K562 (cell line): Measurements from ENCODE around the gene PTCRA. TPM values are rescaled to one million over a fixed set of nuclear protein-coding genes. Genes with fewer than 3 reads are reported as not detected.
A peak's percentile ranks its signal among the peaks of the same experiment; 100 is the strongest.

ENCODE experiments used
- ATAC-seq: fragments of 200-7000 bp; cut with Tn5 transposase; 3 replicates; pipeline ENCODE4 v1.9.1; 2020; ENCODE audit warnings: moderate library complexity
- BruUV-seq: library from RNA; stranded (reverse); fragments of 400-500 nt; replicated peaks from 2 replicates; lab custom pipeline; 2021; lab: Mats Ljungman, UMichigan
- CTCF ChIA-PET: fragments of 300-600 bp; formaldehyde crosslinking; extraction: SDS; loops from one replicate; lab custom pipeline; 2021; ENCODE audit warnings: low intra/inter-chr PET ratio; lab: Yijun Ruan, JAX
- POLR2A ChIA-PET: fragments of 300-600, 350-650 bp; sonication (Branson Sonifier 250); formaldehyde crosslinking; extraction: SDS; loops from one replicate; lab custom pipeline; 2021; ENCODE audit warnings: antibody characterized with exemption, inconsistent platforms; lab: Yijun Ruan, JAX
- DNase-seq, 4 experiments: peaks; one replicate each; pipeline versions ENCODE4 v3.0.0 to v3.0.0-alpha.2; 2011 to 2018; ENCODE audit warnings: low spot score in 3 of 4, mixed read lengths in 3 of 4; ENCODE audit errors: extremely low read depth in 1 of 4
- FAIRE-seq: peaks from 2 replicates; lab custom pipeline; 2011; peaks lifted over from hg19 to GRCh38; lab: Jason Lieb, UNC
- H2AFZ ChIP-seq: 2 replicates; pipeline ENCODE4 v1.6.0; 2011; ENCODE audit warnings: low read depth, low read length, control low read depth, inconsistent platforms
- H3K27ac ChIP-seq: fragments of 200-600 bp; 3 replicates; pipeline ENCODE4 v1.8.0; 2011; ENCODE audit warnings: low read depth, mild to moderate bottlenecking, control low read depth, inconsistent platforms, low read length, moderate library complexity, mixed read lengths; ENCODE audit errors: extremely low read depth
- H3K27me3 ChIP-seq, 2 experiments: fragments of 300-600 bp in 1 of 2; 2 replicates in 1 of 2; 3 replicates in 1 of 2; pipeline versions ENCODE4 v1.6.0 to v1.8.0; 2011; ENCODE audit warnings: inconsistent platforms in 2 of 2, low read length in 2 of 2, mild to moderate bottlenecking in 1 of 2, mixed read lengths in 1 of 2, moderate library complexity in 1 of 2; ENCODE audit not compliant: control insufficient read depth in 2 of 2, insufficient read depth in 2 of 2
- H3K36me3 ChIP-seq: fragments of 300-600 bp; 3 replicates; pipeline ENCODE4 v1.8.0; 2011; ENCODE audit warnings: mild to moderate bottlenecking, low read length, inconsistent platforms; ENCODE audit not compliant: control insufficient read depth, insufficient read depth
- H3K4me1 ChIP-seq, 2 experiments: fragments of 200-600 bp in 1 of 2; replicated peaks in 1 of 2; 2 replicates in 1 of 2; 3 replicates in 1 of 2; pipeline versions ENCODE4 v1.5.1 to v1.8.0; 2011; ENCODE audit warnings: inconsistent platforms in 2 of 2, low read length in 2 of 2, mild to moderate bottlenecking in 1 of 2, mixed read lengths in 1 of 2, moderate library complexity in 1 of 2; ENCODE audit not compliant: control insufficient read depth in 2 of 2, insufficient read depth in 2 of 2
- H3K4me2 ChIP-seq: 2 replicates; pipeline ENCODE4 v1.6.1; 2011; ENCODE audit warnings: low read length, control low read depth, inconsistent platforms, mixed read lengths; ENCODE audit not compliant: insufficient read depth
- H3K4me3 ChIP-seq: fragments of 200-600 bp; sonication (generic), shearing (Covaris generic); 2 replicates; pipeline ENCODE4 v1.5.1; 2016; ENCODE audit warnings: control low read depth, inconsistent platforms
- H3K79me2 ChIP-seq: fragments of 200-600 bp; 3 replicates; pipeline ENCODE4 v1.8.0; 2011; ENCODE audit warnings: low read length, inconsistent platforms; ENCODE audit not compliant: control insufficient read depth, insufficient read depth
- H3K9ac ChIP-seq, 2 experiments: 2 replicates each; pipeline versions ENCODE4 v1.6.0 to v1.6.1; 2011; ENCODE audit warnings: low read depth in 2 of 2, low read length in 2 of 2, control low read depth in 1 of 2, inconsistent platforms in 1 of 2, mild to moderate bottlenecking in 1 of 2, mixed read lengths in 1 of 2; ENCODE audit not compliant: insufficient read depth in 1 of 2
- H3K9me1 ChIP-seq: one replicate; pipeline ENCODE4 v1.6.0; 2011; ENCODE audit warnings: inconsistent platforms, mild to moderate bottlenecking, low read length, moderate library complexity; ENCODE audit not compliant: control insufficient read depth, insufficient read depth
- H3K9me3 ChIP-seq: replicated peaks from 2 replicates; pipeline ENCODE4 v1.5.1; 2011; ENCODE audit warnings: low read depth, low read length, inconsistent platforms; ENCODE audit not compliant: control insufficient read depth, insufficient read depth
- H4K20me1 ChIP-seq: replicated peaks from 2 replicates; pipeline ENCODE4 v1.6.1; 2011; ENCODE audit warnings: low read length, inconsistent platforms, mixed read lengths; ENCODE audit not compliant: control insufficient read depth, insufficient read depth
- BRCA1 ChIP-seq, 2 experiments: fragments of 450-650 bp in 1 of 2; sonication (generic) in 1 of 2; formaldehyde crosslinking in 1 of 2; IDR thresholded peaks; 2 replicates each; pipeline versions ENCODE4 v1.5.0 to v1.6.1; 2017 to 2020; ENCODE audit warnings: mild to moderate bottlenecking in 1 of 2, missing genetic modification reagents in 1 of 2
- TCF7L2 ChIP-seq: fragments of 150-350 bp; IDR thresholded peaks from 2 replicates; pipeline ENCODE4 v1.6.1; 2016; ENCODE audit warnings: low read depth, mild to moderate bottlenecking, low read length, moderate library complexity
- ZKSCAN1 ChIP-seq: fragments of 150-350 bp; IDR thresholded peaks from 2 replicates; pipeline ENCODE4 v1.6.1; 2016; ENCODE audit warnings: low read depth, low read length
- ZNF175 ChIP-seq: fragments of 200-800 bp; sonication (Bioruptor generic); IDR thresholded peaks from 2 replicates; pipeline ENCODE4 v1.6.1; 2016; ENCODE audit warnings: low read depth, mild to moderate bottlenecking, missing genetic modification characterization, missing compliant biosample characterization
- ZNF3 ChIP-seq: fragments of 250-450 bp; sonication (Bioruptor Pico); IDR thresholded peaks from 2 replicates; pipeline ENCODE4 v1.5.0; 2021; ENCODE audit warnings: mild to moderate bottlenecking, moderate library complexity
- ZNF316 ChIP-seq: fragments of 450-650 bp; IDR thresholded peaks from 2 replicates; pipeline ENCODE4 v1.6.1; 2016
- ZNF583 ChIP-seq: fragments of 250-450 bp; sonication (Bioruptor Pico); IDR thresholded peaks from 2 replicates; pipeline ENCODE4 v1.4.0; 2020
- WGBS: fragments of 100-300 bp; shearing (Covaris generic); methylation state at CpG from one replicate; pipeline ENCODE4 v1.1.6; 2016; ENCODE audit warnings: low coverage, mixed read lengths; ENCODE audit not compliant: insufficient coverage; ENCODE audit errors: missing lambda C conversion rate; 5-methylcytosine and 5-hydroxymethylcytosine counted together
- in situ Hi-C: fragments of 300-500 bp; cut with MboI; formaldehyde crosslinking; loops from 4 replicates; pipeline ENCODE4 v1.15.0; 2018; ENCODE audit warnings: inconsistent platforms, mixed read lengths
- intact Hi-C: fragments of 100-400 bp; cut with micrococcal nuclease; formaldehyde crosslinking; loops from 2 replicates; pipeline ENCODE4 v1.14.2; 2022
- polyA plus RNA-seq, 8 experiments: library from polyadenylated mRNA; depleted of rRNA in 4 of 8; stranded (reverse) in 5 of 8; unstranded in 3 of 8; fragments of >200 nt; fragmentation: Nextera tagmentation in 2 of 8; fragmentation: Illumina TruSeq in 1 of 8; extraction: Ambion mirVana in 2 of 8; extraction: Trizol in 1 of 8; gene quantifications; 2 replicates each; pipeline versions ENCODE4 v1.2.1 to v1.2.3, GENCODE V29; 2011 to 2014; ENCODE audit warnings: inconsistent platforms in 1 of 8, missing spikeins in 1 of 8
- total RNA-seq, 7 experiments: library from RNA; depleted of rRNA in 6 of 7; stranded (reverse); fragments of >200 nt in 6 of 7; fragmentation: Illumina TruSeq in 2 of 7; extraction: Trizol in 2 of 7; gene quantifications; 2 replicates each; pipeline versions ENCODE4 v1.2.1 to v1.2.3, GENCODE V29; 2011 to 2021; ENCODE audit warnings: low replicate concordance in 1 of 7
- TF ChIP-seq, protein P1 (sequence below), 2 experiments: IDR thresholded peaks; 2 replicates each; pipeline ENCODE4 v1.6.1; 2012; ENCODE audit warnings: improper control_type of control experiment in 2 of 2, low read depth in 2 of 2, low read length in 2 of 2, borderline replicate concordance in 1 of 2
- TF ChIP-seq, protein P2 (sequence below): fragments of 250-450 bp; sonication (Bioruptor Pico); IDR thresholded peaks from 2 replicates; pipeline ENCODE4 v1.9.0; 2021; ENCODE audit warnings: mild to moderate bottlenecking, inconsistent platforms
- TF ChIP-seq, protein P3 (sequence below): fragments of 450-650 bp; IDR thresholded peaks from 2 replicates; pipeline ENCODE4 v1.6.1; 2016; ENCODE audit warnings: low read depth, mild to moderate bottlenecking, moderate library complexity

PTCRA gene
- total and polyA plus RNA-seq, 9 of the 15 experiments (the other 6 are each of a cell fraction or from before 2014, with no cell fraction given), result 0.21 TPM; not detected in 8

DNA sequence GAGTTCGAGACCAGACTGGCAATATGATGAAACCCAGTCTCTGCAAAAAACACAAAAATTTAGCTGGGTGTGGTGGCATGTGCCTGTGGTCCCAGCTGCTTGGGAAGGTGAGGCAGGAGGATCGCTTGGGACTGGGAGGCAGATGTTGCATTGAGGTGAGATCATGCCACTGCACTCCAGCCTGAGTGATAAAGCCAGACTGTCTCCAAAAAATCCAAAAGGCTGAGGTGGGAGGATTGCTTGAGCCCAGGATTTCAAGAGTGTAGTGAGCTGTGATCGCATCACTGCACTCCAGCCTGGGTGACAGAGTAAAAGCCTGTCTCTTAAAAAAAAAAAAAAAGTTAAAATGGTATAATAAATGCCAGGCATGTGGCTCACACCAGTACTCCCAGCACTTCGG is 1.3 kb upstream of the PTCRA start:
- 17% methylated on average over 4 of the region's 4 CpGs for WGBS
- Histone ChIP-seq H3K4me1 (peaks cover 0 to 9% of the 10 kb centered on the region in 2 experiments; a peak in 2 of 5 replicates), H3K27me3 (no peaks in the 10 kb centered on the region), H3K27ac (no peak overlapping the region), H3K4me2 (no peak overlapping the region), H2AFZ (no peak overlapping the region), H3K9ac (no peak overlapping the region), H3K4me3 (no peak overlapping the region), H3K36me3 (no peaks in the 10 kb centered on the region), H3K9me1 (no peaks in the 10 kb centered on the region), H3K79me2 (no peaks in the 10 kb centered on the region), H4K20me1 (no peaks in the 10 kb centered on the region), H3K9me3 (no peaks in the 10 kb centered on the region)
- intact Hi-C loops (no loop called here), in situ Hi-C loops (no loop called here)
- POLR2A ChIA-PET, result interaction anchor here (0.6 to 2.4 kb wide), 12 partner anchors 8 to 1066 kb away, joined by 3 to 6 read pairs (median 3); partner anchors contain the start of gene RPL7L1
- DNase-seq (no peak), FAIRE-seq (no peak), ATAC-seq (peak; percentile 50)
- CTCF ChIA-PET, result no interaction called here
- BruUV-seq, result no TSS peak
- TF ChIP-seq TCF7L2 (no peak), ZNF583 (CRISPR knock-in tag) (no peak), BRCA1 (IDR thresholded peaks at IDR 0.05) (no peak), BRCA1 (CRISPR knock-in tag; IDR thresholded peaks at IDR 0.05) (no peak), ZKSCAN1 (no peak), ZNF316 (no peak), ZNF3 (CRISPR knock-in tag) (no peak), ZNF175 (CRISPR knock-in tag) (no peak)
- TF ChIP-seq, protein P1, sequence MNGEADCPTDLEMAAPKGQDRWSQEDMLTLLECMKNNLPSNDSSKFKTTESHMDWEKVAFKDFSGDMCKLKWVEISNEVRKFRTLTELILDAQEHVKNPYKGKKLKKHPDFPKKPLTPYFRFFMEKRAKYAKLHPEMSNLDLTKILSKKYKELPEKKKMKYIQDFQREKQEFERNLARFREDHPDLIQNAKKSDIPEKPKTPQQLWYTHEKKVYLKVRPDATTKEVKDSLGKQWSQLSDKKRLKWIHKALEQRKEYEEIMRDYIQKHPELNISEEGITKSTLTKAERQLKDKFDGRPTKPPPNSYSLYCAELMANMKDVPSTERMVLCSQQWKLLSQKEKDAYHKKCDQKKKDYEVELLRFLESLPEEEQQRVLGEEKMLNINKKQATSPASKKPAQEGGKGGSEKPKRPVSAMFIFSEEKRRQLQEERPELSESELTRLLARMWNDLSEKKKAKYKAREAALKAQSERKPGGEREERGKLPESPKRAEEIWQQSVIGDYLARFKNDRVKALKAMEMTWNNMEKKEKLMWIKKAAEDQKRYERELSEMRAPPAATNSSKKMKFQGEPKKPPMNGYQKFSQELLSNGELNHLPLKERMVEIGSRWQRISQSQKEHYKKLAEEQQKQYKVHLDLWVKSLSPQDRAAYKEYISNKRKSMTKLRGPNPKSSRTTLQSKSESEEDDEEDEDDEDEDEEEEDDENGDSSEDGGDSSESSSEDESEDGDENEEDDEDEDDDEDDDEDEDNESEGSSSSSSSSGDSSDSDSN (IDR thresholded peaks at IDR 0.05; ENCODE audit: borderline replicate concordance in 1 of 2, low read depth in 2 of 2, low read length in 2 of 2), result no peak
- TF ChIP-seq, protein P2, sequence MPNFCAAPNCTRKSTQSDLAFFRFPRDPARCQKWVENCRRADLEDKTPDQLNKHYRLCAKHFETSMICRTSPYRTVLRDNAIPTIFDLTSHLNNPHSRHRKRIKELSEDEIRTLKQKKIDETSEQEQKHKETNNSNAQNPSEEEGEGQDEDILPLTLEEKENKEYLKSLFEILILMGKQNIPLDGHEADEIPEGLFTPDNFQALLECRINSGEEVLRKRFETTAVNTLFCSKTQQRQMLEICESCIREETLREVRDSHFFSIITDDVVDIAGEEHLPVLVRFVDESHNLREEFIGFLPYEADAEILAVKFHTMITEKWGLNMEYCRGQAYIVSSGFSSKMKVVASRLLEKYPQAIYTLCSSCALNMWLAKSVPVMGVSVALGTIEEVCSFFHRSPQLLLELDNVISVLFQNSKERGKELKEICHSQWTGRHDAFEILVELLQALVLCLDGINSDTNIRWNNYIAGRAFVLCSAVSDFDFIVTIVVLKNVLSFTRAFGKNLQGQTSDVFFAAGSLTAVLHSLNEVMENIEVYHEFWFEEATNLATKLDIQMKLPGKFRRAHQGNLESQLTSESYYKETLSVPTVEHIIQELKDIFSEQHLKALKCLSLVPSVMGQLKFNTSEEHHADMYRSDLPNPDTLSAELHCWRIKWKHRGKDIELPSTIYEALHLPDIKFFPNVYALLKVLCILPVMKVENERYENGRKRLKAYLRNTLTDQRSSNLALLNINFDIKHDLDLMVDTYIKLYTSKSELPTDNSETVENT (CRISPR knock-in tag), result no peak
- TF ChIP-seq, protein P3, sequence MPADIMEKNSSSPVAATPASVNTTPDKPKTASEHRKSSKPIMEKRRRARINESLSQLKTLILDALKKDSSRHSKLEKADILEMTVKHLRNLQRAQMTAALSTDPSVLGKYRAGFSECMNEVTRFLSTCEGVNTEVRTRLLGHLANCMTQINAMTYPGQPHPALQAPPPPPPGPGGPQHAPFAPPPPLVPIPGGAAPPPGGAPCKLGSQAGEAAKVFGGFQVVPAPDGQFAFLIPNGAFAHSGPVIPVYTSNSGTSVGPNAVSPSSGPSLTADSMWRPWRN, result no peak
